Nephron (organoid): ENCODE measurements around the gene TBCD.

ENCODE experiments used
- H3K27ac Mint-ChIP-seq, 3 experiments: 2 replicates each; pipeline ENCODE4 v1.8.0; 2020; ENCODE audit warnings: mixed read lengths in 3 of 3, mild to moderate bottlenecking in 2 of 3, moderate library complexity in 1 of 3
- H3K27me3 Mint-ChIP-seq: 2 replicates; pipeline ENCODE4 v1.8.0; 2021; ENCODE audit warnings: low read depth, mild to moderate bottlenecking, moderate library complexity, mixed read lengths
- H3K36me3 Mint-ChIP-seq: 2 replicates; pipeline ENCODE4 v1.8.0; 2020; ENCODE audit warnings: low read depth, mixed read lengths
- H3K4me1 Mint-ChIP-seq: 2 replicates; pipeline ENCODE4 v1.8.0; 2020; ENCODE audit warnings: mixed read lengths
- H3K4me3 Mint-ChIP-seq, 3 experiments: 2 replicates each; pipeline ENCODE4 v1.8.0; 2020; ENCODE audit warnings: mild to moderate bottlenecking in 3 of 3, mixed read lengths in 3 of 3, moderate library complexity in 2 of 3
- H3K9me3 Mint-ChIP-seq: 2 replicates; pipeline ENCODE4 v1.8.0; 2020; ENCODE audit warnings: mixed read lengths
- CTCF ChIP-seq, 3 experiments: fragments of 200-600 bp; sonication (generic); IDR thresholded peaks; one replicate each; pipeline ENCODE4 v1.5.0; 2021; ENCODE audit warnings: antibody characterized with exemption in 3 of 3; ENCODE audit not compliant: unreplicated experiment in 3 of 3

TBCD gene

GRCh38 chr17:82713071-82713723 is 38.7 kb upstream of the TBCD start:
- TF ChIP-seq CTCF (IDR thresholded peaks at IDR 0.05; ENCODE audit: unreplicated experiment in 3 of 3) = no peak

GRCh38 chr17:82716203-82717010 is 35.5 kb upstream of the TBCD start, which contains the start of gene FN3KRP:
TSS of gene FN3KRP (plus strand) at chr17:82716706. CDS start at chr17:82716756, 50 bp downstream.
- no peaks in the 10 kb centered on the region for H3K9me3 Mint-ChIP-seq
- H3K4me3 Mint-ChIP-seq = peak within 1 kb of the TSS; percentile 95 to 96 (median 96)
- peaks cover 14% of the 10 kb centered on the region for H3K36me3 Mint-ChIP-seq
- H3K27ac Mint-ChIP-seq = peak within 1 kb of the TSS in 1 of 3 experiments; percentile 69
- H3K4me1 Mint-ChIP-seq = peaks cover 23% of the 10 kb centered on the region
- H3K27me3 Mint-ChIP-seq = peaks cover 10% of the 10 kb centered on the region
- no peak for TF ChIP-seq CTCF (IDR thresholded peaks at IDR 0.05; ENCODE audit: unreplicated experiment in 3 of 3)

More at GRCh38 chr17:82713071-82713723, 38.7 kb upstream of the TBCD start:
- peaks cover 10% of the 10 kb centered on the region for H3K27me3 Mint-ChIP-seq
- peaks cover 6% of the 10 kb centered on the region for H3K36me3 Mint-ChIP-seq
- H3K27ac Mint-ChIP-seq = peak overlapping the region in 1 of 3 experiments; percentile 33
- no peaks in the 10 kb centered on the region for H3K9me3 Mint-ChIP-seq
- peak overlapping the region; percentile 69 to 77 (median 70) for H3K4me3 Mint-ChIP-seq
- H3K4me1 Mint-ChIP-seq = peaks cover 21% of the 10 kb centered on the region

GRCh38 chr17:82718986-82719685 is 32.7 kb upstream of the TBCD start:
- H3K27ac Mint-ChIP-seq = no peak overlapping the region
- no peaks in the 10 kb centered on the region for H3K9me3 Mint-ChIP-seq
- peaks cover 3% of the 10 kb centered on the region for H3K27me3 Mint-ChIP-seq
- H3K4me1 Mint-ChIP-seq = peaks cover 16% of the 10 kb centered on the region
- peak overlapping the region; percentile 66 to 96 (median 96) for H3K4me3 Mint-ChIP-seq
- TF ChIP-seq CTCF (IDR thresholded peaks at IDR 0.05; ENCODE audit: unreplicated experiment in 3 of 3) = no peak
- H3K36me3 Mint-ChIP-seq = peaks cover 30% of the 10 kb centered on the region

GRCh38 chr17:82720204-82720603 is 31.7 kb upstream of the TBCD start:
- Mint-ChIP-seq H3K4me1 (peaks cover 16% of the 10 kb centered on the region), H3K36me3 (peaks cover 30% of the 10 kb centered on the region), H3K27me3 (peaks cover 3% of the 10 kb centered on the region), H3K27ac (no peak overlapping the region), H3K4me3 (no peak overlapping the region), H3K9me3 (no peaks in the 10 kb centered on the region)
- TF ChIP-seq CTCF (IDR thresholded peaks at IDR 0.05; ENCODE audit: unreplicated experiment in 3 of 3) = no peak

GRCh38 chr17:82722341-82723013 is 29.4 kb upstream of the TBCD start:
- Mint-ChIP-seq H3K4me1 (peaks cover 11% of the 10 kb centered on the region), H3K27ac (no peak overlapping the region), H3K9me3 (no peaks in the 10 kb centered on the region), H3K27me3 (no peaks in the 10 kb centered on the region), H3K36me3 (peaks cover 46% of the 10 kb centered on the region), H3K4me3 (no peak overlapping the region)
- no peak for TF ChIP-seq CTCF (IDR thresholded peaks at IDR 0.05; ENCODE audit: unreplicated experiment in 3 of 3)
